ENCODE data around the gene ZXDC.
A peak's percentile ranks its signal among the peaks of the same experiment; 100 is the strongest.

The ZXDC gene
- 41.0 to 102 (median 78.5) reads per million in 3 experiments for total RNA-seq

GRCh38 chr3:126475413-126476114 lies at the start of gene ZXDC:
ZXDC (minus strand) TSS chr3:126475891; CDS start chr3:126475865, 26 bp downstream.
- peak; percentile 89 for DNase-seq

- DNase-seq = no peak
Measured at GRCh38 chr3:126525091-126525852, 49.6 kb upstream of the ZXDC start.

GRCh38 chr3:126524429-126524988 lies 48.8 kb upstream of the ZXDC start:
- DNase-seq = no peak

- DNase-seq = no peak
Measured at GRCh38 chr3:126523745-126524428, 48.2 kb upstream of the ZXDC start, which contains the start of gene CHST13. CHST13 (plus strand) TSS chr3:126524155; CDS start chr3:126524333, 178 bp downstream.

- peak; percentile 21 for DNase-seq
Measured at GRCh38 chr3:126522363-126522788, 46.7 kb upstream of the ZXDC start.

GRCh38 chr3:126521122-126521891 lies 45.6 kb upstream of the ZXDC start:
- no peak for DNase-seq

GRCh38 chr3:126519506-126520455 lies 44.1 kb upstream of the ZXDC start:
- DNase-seq = no peak

- DNase-seq = no peak
Measured at GRCh38 chr3:126518779-126519177, 43.1 kb upstream of the ZXDC start.

GRCh38 chr3:126517986-126518778 lies 42.5 kb upstream of the ZXDC start:
- no peak for DNase-seq

- DNase-seq = no peak
Measured at GRCh38 chr3:126517291-126517951, 41.7 kb upstream of the ZXDC start, which contains the start of gene UROC1. UROC1 (minus strand) TSS chr3:126517773; CDS start chr3:126517719, 54 bp downstream.

GRCh38 chr3:126516936-126517290 lies 41.2 kb upstream of the ZXDC start:
- DNase-seq = no peak

GRCh38 chr3:126516152-126516935 lies 40.7 kb upstream of the ZXDC start:
- no peak for DNase-seq

- no peak for DNase-seq
Measured at GRCh38 chr3:126515066-126515706, 39.5 kb upstream of the ZXDC start.

GRCh38 chr3:126514161-126514560 lies 38.5 kb upstream of the ZXDC start:
- DNase-seq = no peak

- DNase-seq = no peak
Measured at GRCh38 chr3:126512916-126513650, 37.4 kb upstream of the ZXDC start.

GRCh38 chr3:126512026-126512425 lies 36.3 kb upstream of the ZXDC start:
- DNase-seq = no peak

- DNase-seq = no peak
Measured at GRCh38 chr3:126511291-126511690, 35.6 kb upstream of the ZXDC start.

Data from central memory CD4-positive, alpha-beta T cell (primary cell).